WI38 (cell line): Measurements from ENCODE around the gene SPOCK1.

ENCODE experiments used
- H3K4me3 ChIP-seq: 2 replicates; pipeline ENCODE4 v1.5.1; 2011; ENCODE audit warnings: low read depth, mild to moderate bottlenecking, control low read depth, low read length
- TF ChIP-seq, protein P1 (sequence below): IDR thresholded peaks from 2 replicates; pipeline ENCODE4 v1.5.1; 2012; ENCODE audit warnings: low read depth, mild to moderate bottlenecking, control low read depth, low read length

The SPOCK1 gene

GRCh38 chr5:137356127-137356526, 143.0 kb downstream of the SPOCK1 start:
- TF ChIP-seq, protein P1, sequence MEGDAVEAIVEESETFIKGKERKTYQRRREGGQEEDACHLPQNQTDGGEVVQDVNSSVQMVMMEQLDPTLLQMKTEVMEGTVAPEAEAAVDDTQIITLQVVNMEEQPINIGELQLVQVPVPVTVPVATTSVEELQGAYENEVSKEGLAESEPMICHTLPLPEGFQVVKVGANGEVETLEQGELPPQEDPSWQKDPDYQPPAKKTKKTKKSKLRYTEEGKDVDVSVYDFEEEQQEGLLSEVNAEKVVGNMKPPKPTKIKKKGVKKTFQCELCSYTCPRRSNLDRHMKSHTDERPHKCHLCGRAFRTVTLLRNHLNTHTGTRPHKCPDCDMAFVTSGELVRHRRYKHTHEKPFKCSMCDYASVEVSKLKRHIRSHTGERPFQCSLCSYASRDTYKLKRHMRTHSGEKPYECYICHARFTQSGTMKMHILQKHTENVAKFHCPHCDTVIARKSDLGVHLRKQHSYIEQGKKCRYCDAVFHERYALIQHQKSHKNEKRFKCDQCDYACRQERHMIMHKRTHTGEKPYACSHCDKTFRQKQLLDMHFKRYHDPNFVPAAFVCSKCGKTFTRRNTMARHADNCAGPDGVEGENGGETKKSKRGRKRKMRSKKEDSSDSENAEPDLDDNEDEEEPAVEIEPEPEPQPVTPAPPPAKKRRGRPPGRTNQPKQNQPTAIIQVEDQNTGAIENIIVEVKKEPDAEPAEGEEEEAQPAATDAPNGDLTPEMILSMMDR, result no peak
- H3K4me3 ChIP-seq, result no peak overlapping the region

GRCh38 chr5:137355708-137356107, 143.4 kb downstream of the SPOCK1 start:
- no peak overlapping the region for H3K4me3 ChIP-seq
- TF ChIP-seq, protein P1, result no peak

- no peak overlapping the region for H3K4me3 ChIP-seq
- TF ChIP-seq, protein P1, result no peak
Measured at GRCh38 chr5:137352095-137352494, 147.0 kb downstream of the SPOCK1 start.

- TF ChIP-seq, protein P1, result no peak
- H3K4me3 ChIP-seq, result no peak overlapping the region
Measured at GRCh38 chr5:137350791-137351190, 148.3 kb downstream of the SPOCK1 start.

GRCh38 chr5:137348759-137349158, 150.4 kb downstream of the SPOCK1 start:
- TF ChIP-seq, protein P1, result no peak

GRCh38 chr5:137347865-137348264, 151.3 kb downstream of the SPOCK1 start:
- no peak overlapping the region for H3K4me3 ChIP-seq
- TF ChIP-seq, protein P1, result no peak

More at GRCh38 chr5:137348759-137349158, 150.4 kb downstream of the SPOCK1 start:
- no peak overlapping the region for H3K4me3 ChIP-seq

GRCh38 chr5:137346281-137346680, 152.8 kb downstream of the SPOCK1 start:
- TF ChIP-seq, protein P1, result no peak

More at GRCh38 chr5:137346281-137346680, 152.8 kb downstream of the SPOCK1 start:
- no peak overlapping the region for H3K4me3 ChIP-seq
